Measurements from ENCODE around the gene MRPL42. TPM values are rescaled to one million over a fixed set of nuclear protein-coding genes. Genes with fewer than 3 reads are reported as not detected.

The MRPL42 gene
- total and polyA plus RNA-seq, 5 donors: 36.1 to 58.7 (median 49.5) TPM

- intact Hi-C loops (cut with DNase I): no loop called here
- WGBS: 87% methylated on average over 10 of the region's 10 CpGs
These were observed 57.2 kb downstream of the MRPL42 start for GRCh38 chr12:93524386-93525133.

DNA sequence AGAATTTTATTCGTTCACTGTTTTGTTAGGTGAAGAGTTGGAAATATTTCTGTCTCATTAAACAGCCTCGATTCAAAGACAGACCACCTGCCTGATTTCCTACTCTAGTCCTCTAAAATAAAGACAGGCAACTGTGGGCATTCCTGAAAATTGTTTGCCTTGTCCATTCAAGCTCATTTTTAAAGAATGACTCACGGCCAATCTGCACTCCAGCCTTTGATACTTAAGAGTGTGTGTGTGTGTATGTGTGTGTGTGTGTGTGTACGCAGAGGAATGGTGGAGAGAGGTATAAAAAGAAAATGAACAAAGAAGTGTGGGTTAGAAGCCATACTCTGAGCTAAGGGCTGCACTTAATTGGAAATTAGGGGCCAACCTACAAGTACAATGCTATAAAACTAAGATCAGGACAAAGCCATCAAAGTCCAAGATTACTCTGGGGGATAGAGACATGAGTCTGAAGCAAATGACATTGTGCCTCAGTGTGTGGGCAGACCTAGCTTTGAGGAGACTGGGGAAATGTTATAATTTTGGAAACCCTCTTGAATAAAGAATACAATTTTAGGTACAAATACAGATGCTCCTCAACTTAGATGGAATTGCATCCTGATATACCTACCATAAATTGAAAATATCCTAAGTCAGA is 59.6 kb downstream of the MRPL42 start:
- no peak overlapping the region for H3K27ac ChIP-seq (ENCODE audit: low read length)
- no peak for DNase-seq
- no peaks in the 10 kb centered on the region for H3K9me3 ChIP-seq (ENCODE audit: control insufficient read depth, low read length)
- no peaks in the 10 kb centered on the region for H3K27me3 ChIP-seq (ENCODE audit: control insufficient read depth, insufficient read depth)
- H3K4me3 ChIP-seq (ENCODE audit: low read length): no peak overlapping the region
- ATAC-seq: no peak
- intact Hi-C loops (cut with DNase I): no loop called here
- no peaks in the 10 kb centered on the region for H3K4me1 ChIP-seq (ENCODE audit: control insufficient read depth, insufficient read depth, low read length)
- 70% methylated on average over 4 of the region's 4 CpGs for WGBS

More at GRCh38 chr12:93524386-93525133, 57.2 kb downstream of the MRPL42 start:
- no peak for DNase-seq
- no peak overlapping the region for H3K4me3 ChIP-seq (ENCODE audit: low read length)
- no peaks in the 10 kb centered on the region for H3K4me1 ChIP-seq (ENCODE audit: control insufficient read depth, insufficient read depth, low read length)
- no peak overlapping the region for H3K27ac ChIP-seq (ENCODE audit: low read length)
- no peaks in the 10 kb centered on the region for H3K27me3 ChIP-seq (ENCODE audit: control insufficient read depth, insufficient read depth)
- H3K9me3 ChIP-seq (ENCODE audit: control insufficient read depth, low read length): no peaks in the 10 kb centered on the region
- no peak for ATAC-seq

GRCh38 chr12:93530358-93530757 is 63.0 kb downstream of the MRPL42 start:
- H3K4me3 ChIP-seq (ENCODE audit: low read length): no peak overlapping the region
- H3K27ac ChIP-seq (ENCODE audit: low read length): no peak overlapping the region
- H3K9me3 ChIP-seq (ENCODE audit: control insufficient read depth, low read length): no peaks in the 10 kb centered on the region
- ATAC-seq (no peak), DNase-seq (no peak)
- H3K4me1 ChIP-seq (ENCODE audit: control insufficient read depth, insufficient read depth, low read length): no peaks in the 10 kb centered on the region
- intact Hi-C loops (cut with DNase I): no loop called here
- H3K27me3 ChIP-seq (ENCODE audit: control insufficient read depth, insufficient read depth): no peaks in the 10 kb centered on the region
- 35% methylated on average over 5 of the region's 5 CpGs for WGBS

DNA sequence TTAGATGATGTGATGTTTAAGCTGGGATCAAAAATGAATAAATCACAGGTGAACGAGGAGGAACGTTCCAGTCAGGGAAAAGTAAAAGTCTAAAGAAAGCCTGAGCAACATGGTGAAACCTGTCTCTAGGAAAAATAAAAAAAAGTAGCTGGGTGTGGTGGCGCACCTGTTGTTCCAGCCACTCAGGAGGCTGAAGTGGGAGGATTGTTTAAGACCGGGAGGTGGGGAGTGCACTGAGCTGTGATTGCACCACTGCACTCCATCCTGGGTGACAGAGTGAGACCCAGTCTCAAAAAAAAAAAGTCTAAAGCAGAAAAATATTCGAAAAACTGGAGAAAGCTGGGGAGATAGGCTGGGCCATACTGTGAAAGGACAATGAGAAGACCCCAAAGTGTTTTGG is 66.0 kb downstream of the MRPL42 start:
- H3K4me3 ChIP-seq (ENCODE audit: low read length): no peak overlapping the region
- no peaks in the 10 kb centered on the region for H3K4me1 ChIP-seq (ENCODE audit: control insufficient read depth, insufficient read depth, low read length)
- WGBS: 93% methylated on average over 5 of the region's 5 CpGs
- DNase-seq (no peak), ATAC-seq (no peak)
- no peaks in the 10 kb centered on the region for H3K9me3 ChIP-seq (ENCODE audit: control insufficient read depth, low read length)
- no peak overlapping the region for H3K27ac ChIP-seq (ENCODE audit: low read length)
- H3K27me3 ChIP-seq (ENCODE audit: control insufficient read depth, insufficient read depth): no peaks in the 10 kb centered on the region
- intact Hi-C loops (cut with DNase I): no loop called here

- no peaks in the 10 kb centered on the region for H3K27me3 ChIP-seq (ENCODE audit: control insufficient read depth, insufficient read depth)
- H3K4me3 ChIP-seq (ENCODE audit: low read length): no peak overlapping the region
- no peak for ATAC-seq
- H3K4me1 ChIP-seq (ENCODE audit: control insufficient read depth, insufficient read depth, low read length): no peaks in the 10 kb centered on the region
- no peaks in the 10 kb centered on the region for H3K9me3 ChIP-seq (ENCODE audit: control insufficient read depth, low read length)
- DNase-seq: no peak
- peak overlapping the region; percentile 77 for H3K27ac ChIP-seq (ENCODE audit: low read length)
- 67% methylated on average over 2 of the region's 2 CpGs for WGBS
- intact Hi-C loops (cut with DNase I): no loop called here
These were observed 68.9 kb downstream of the MRPL42 start for GRCh38 chr12:93536111-93536765.

- Histone ChIP-seq H3K4me3 (ENCODE audit: low read length) (no peak overlapping the region), H3K27me3 (ENCODE audit: control insufficient read depth, insufficient read depth) (no peaks in the 10 kb centered on the region), H3K4me1 (ENCODE audit: control insufficient read depth, insufficient read depth, low read length) (no peaks in the 10 kb centered on the region), H3K9me3 (ENCODE audit: control insufficient read depth, low read length) (no peaks in the 10 kb centered on the region), H3K27ac (ENCODE audit: low read length) (no peak overlapping the region)
- intact Hi-C loops (cut with DNase I): no loop called here
- WGBS: 29% methylated on average over 5 of the region's 5 CpGs
- ATAC-seq (peak; percentile 63 to 73), DNase-seq (no peak)
These were observed 69.6 kb downstream of the MRPL42 start for GRCh38 chr12:93536766-93537488.

GRCh38 chr12:93537769-93538168 is 70.5 kb downstream of the MRPL42 start:
- ATAC-seq: no peak
- no peak for DNase-seq
- Histone ChIP-seq H3K27ac (ENCODE audit: low read length) (no peak overlapping the region), H3K4me3 (ENCODE audit: low read length) (no peak overlapping the region), H3K27me3 (ENCODE audit: control insufficient read depth, insufficient read depth) (no peaks in the 10 kb centered on the region), H3K9me3 (ENCODE audit: control insufficient read depth, low read length) (no peaks in the 10 kb centered on the region), H3K4me1 (ENCODE audit: control insufficient read depth, insufficient read depth, low read length) (no peaks in the 10 kb centered on the region)
- 96% methylated on average over 5 of the region's 5 CpGs for WGBS
- intact Hi-C loops (cut with DNase I): no loop called here

DNA sequence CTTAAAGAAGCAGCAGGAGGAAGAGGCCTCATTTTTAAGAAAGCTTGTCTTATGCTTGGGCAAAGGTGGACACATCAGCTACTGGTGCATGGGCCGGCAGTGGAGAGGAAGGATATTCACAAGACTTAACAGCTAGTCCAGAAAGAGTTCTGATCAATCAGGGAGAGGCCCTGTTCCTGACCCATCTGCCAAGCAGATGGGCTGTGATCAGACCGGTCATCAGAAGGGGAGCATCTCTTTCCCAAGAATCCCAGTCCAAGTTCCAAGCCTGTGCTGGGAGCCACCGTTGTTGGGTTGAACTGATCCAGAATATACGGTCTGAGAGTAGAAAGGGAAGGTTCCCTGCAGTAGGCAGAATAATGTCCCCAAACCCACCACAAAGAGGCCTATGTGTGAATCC is 72.5 kb downstream of the MRPL42 start:
- DNase-seq: no peak
- H3K27ac ChIP-seq (ENCODE audit: low read length): no peak overlapping the region
- intact Hi-C loops (cut with DNase I): no loop called here
- 91% methylated on average over 4 of the region's 4 CpGs for WGBS
- H3K27me3 ChIP-seq (ENCODE audit: control insufficient read depth, insufficient read depth): no peaks in the 10 kb centered on the region
- no peaks in the 10 kb centered on the region for H3K9me3 ChIP-seq (ENCODE audit: control insufficient read depth, low read length)
- no peak for ATAC-seq
- no peak overlapping the region for H3K4me3 ChIP-seq (ENCODE audit: low read length)
- no peaks in the 10 kb centered on the region for H3K4me1 ChIP-seq (ENCODE audit: control insufficient read depth, insufficient read depth, low read length)

DNA sequence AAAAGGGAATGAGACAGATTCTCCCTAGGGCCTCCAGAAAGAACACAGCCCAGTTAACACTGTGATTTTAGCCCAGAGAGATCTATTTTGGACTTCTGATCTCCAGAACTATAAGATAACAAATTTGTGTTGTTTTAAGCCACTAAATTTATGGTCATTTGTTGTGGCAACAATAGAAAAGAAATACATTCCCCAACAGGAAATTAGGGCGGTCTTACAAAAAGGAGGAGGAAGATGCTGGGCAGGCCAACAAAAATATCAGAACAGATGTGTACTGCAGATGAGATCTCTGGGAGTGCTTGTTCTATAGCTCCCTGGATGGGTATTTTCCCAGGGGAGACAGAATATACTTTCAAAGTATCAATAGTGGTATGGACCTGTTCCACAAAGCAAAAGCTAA is 73.2 kb downstream of the MRPL42 start:
- Histone ChIP-seq H3K27ac (ENCODE audit: low read length) (no peak overlapping the region), H3K27me3 (ENCODE audit: control insufficient read depth, insufficient read depth) (no peaks in the 10 kb centered on the region), H3K4me3 (ENCODE audit: low read length) (no peak overlapping the region), H3K9me3 (ENCODE audit: control insufficient read depth, low read length) (no peaks in the 10 kb centered on the region), H3K4me1 (ENCODE audit: control insufficient read depth, insufficient read depth, low read length) (no peaks in the 10 kb centered on the region)
- 35% methylated on average over 1 of the region's 1 CpG for WGBS
- no peak for DNase-seq
- peak in 1 of 2 donors; percentile 39 for ATAC-seq
- intact Hi-C loops (cut with DNase I): no loop called here

DNA sequence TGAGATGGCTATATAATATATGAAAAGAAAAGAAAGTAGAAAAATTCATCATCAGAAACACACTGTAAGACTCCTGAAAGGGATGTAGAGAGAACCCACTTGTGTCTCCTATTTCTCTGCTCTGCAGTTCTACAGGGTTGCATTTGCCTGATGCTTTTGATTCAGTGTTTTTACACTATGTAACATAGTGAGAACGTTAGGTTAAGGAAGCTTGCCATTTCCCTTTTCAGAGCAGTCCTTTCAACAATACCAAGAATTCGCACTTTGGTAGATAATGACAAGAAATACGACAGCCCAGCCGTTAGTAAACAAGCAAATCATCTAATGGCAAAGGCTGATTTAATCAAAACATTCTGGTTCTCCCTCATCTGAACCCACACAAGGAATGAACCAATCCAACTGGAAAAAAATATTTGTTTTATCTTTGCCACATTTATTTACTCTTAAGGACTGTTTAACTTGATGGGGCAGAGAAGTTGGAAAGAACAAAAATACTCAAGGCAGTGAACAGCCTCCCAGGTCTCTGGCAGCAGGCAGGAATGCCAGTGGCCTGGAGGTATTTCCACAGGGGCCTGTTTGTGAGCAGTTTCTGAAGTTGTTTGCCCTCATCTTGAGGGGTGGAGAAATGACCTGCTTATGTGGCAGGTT is 74.4 kb downstream of the MRPL42 start:
- Histone ChIP-seq H3K9me3 (ENCODE audit: control insufficient read depth, low read length) (no peaks in the 10 kb centered on the region), H3K27ac (ENCODE audit: low read length) (no peak overlapping the region), H3K4me3 (ENCODE audit: low read length) (no peak overlapping the region), H3K4me1 (ENCODE audit: control insufficient read depth, insufficient read depth, low read length) (no peaks in the 10 kb centered on the region), H3K27me3 (ENCODE audit: control insufficient read depth, insufficient read depth) (no peaks in the 10 kb centered on the region)
- ATAC-seq (no peak), DNase-seq (no peak)
- WGBS: 36% methylated on average over 4 of the region's 4 CpGs
- intact Hi-C loops (cut with DNase I): no loop called here
